HCT116 (cell line): ENCODE measurements around the gene PGM3. TPM values are rescaled to one million over a fixed set of nuclear protein-coding genes. Genes with fewer than 3 reads are reported as not detected.
A peak's percentile ranks its signal among the peaks of the same experiment; 100 is the strongest.
"Not testable (repeated sequence)": the region's sequence is repeated elsewhere in the genome, so short reads cannot be mapped to it uniquely, and the experiment has no call there.

ENCODE experiments used
- ATAC-seq: fragments of 200-7000 bp; cut with Tn5 transposase; 2 replicates; pipeline ENCODE4 v1.9.1; 2020; ENCODE audit warnings: mild to moderate bottlenecking, moderate library complexity
- BruUV-seq: library from RNA; stranded (reverse); fragments of 400-500 nt; replicated peaks from 2 replicates; lab custom pipeline; 2021; lab: Mats Ljungman, UMichigan
- CTCF ChIA-PET: fragments of 300-600 bp; sonication (Branson Sonifier 250); formaldehyde crosslinking; loops from one replicate; lab custom pipeline; 2021; ENCODE audit warnings: antibody characterized with exemption; lab: Charles Lee
- POLR2A ChIA-PET: fragments of 300-600, 350-600 bp; sonication (Branson Sonifier 250); formaldehyde crosslinking; loops from one replicate; lab custom pipeline; 2021; ENCODE audit warnings: antibody characterized with exemption; lab: Charles Lee
- RAD21 ChIA-PET, 2 experiments: fragments of 300-600 bp; sonication (Branson Sonifier 250); formaldehyde crosslinking; loops; one replicate each; lab custom pipeline; 2023; ENCODE audit warnings: low total read pairs in 2 of 2; ENCODE audit not compliant: uncharacterized antibody in 2 of 2, unreplicated experiment in 2 of 2, low non-redundant PET in 1 of 2; lab: Charles Lee
- DNase-seq: peaks from one replicate; pipeline ENCODE4 v3.0.0-alpha.2; 2010; ENCODE audit warnings: low read depth, low spot score
- H2AFZ ChIP-seq: fragments of 200-600 bp; shearing (Covaris generic), sonication (generic); 2 replicates; pipeline ENCODE4 v1.6.1; 2017; ENCODE audit warnings: low read depth, mixed run types, mixed read lengths, antibody characterized with exemption, low read length; ENCODE audit not compliant: poor library complexity, severe bottlenecking
- H3K27ac ChIP-seq: 2 replicates; pipeline ENCODE4 v1.5.1; 2012; ENCODE audit warnings: low read depth, low read length
- H3K27me3 ChIP-seq: fragments of 200-600 bp; sonication (generic); 2 replicates; pipeline ENCODE4 v1.6.1; 2016; ENCODE audit warnings: mixed run types, low read length, mixed read lengths; ENCODE audit not compliant: insufficient read depth
- H3K36me3 ChIP-seq, 2 experiments: fragments of 200-500 bp in 1 of 2; fragments of 200-600 bp in 1 of 2; sonication (Bioruptor generic) in 1 of 2; sonication (generic) in 1 of 2; 2 replicates each; pipeline versions ENCODE4 v1.5.1 to v1.6.1; 2014 to 2016; ENCODE audit warnings: low read length in 2 of 2, inconsistent platforms in 1 of 2, mixed read lengths in 1 of 2, mixed run types in 1 of 2; ENCODE audit not compliant: insufficient read depth in 2 of 2, control insufficient read depth in 1 of 2
- H3K4me1 ChIP-seq, 2 experiments: fragments of 200-600 bp in 1 of 2; sonication (generic) in 1 of 2; 2 replicates each; pipeline versions ENCODE4 v1.5.1 to v1.6.1; 2012 to 2017; ENCODE audit warnings: low read length in 2 of 2, inconsistent platforms in 1 of 2, mild to moderate bottlenecking in 1 of 2, mixed read lengths in 1 of 2, mixed run types in 1 of 2, moderate library complexity in 1 of 2; ENCODE audit not compliant: insufficient read depth in 2 of 2, control insufficient read depth in 1 of 2
- H3K4me2 ChIP-seq: fragments of 200-600 bp; sonication (generic); 2 replicates; pipeline ENCODE4 v1.6.1; 2017; ENCODE audit warnings: mixed run types, low read length, mixed read lengths
- H3K4me3 ChIP-seq, 2 experiments: fragments of 200-600 bp in 1 of 2; sonication (generic) in 1 of 2; replicated peaks in 1 of 2; 2 replicates each; pipeline ENCODE4 v1.5.1; 2011 to 2016; ENCODE audit warnings: low read length in 2 of 2, control low read depth in 1 of 2, low read depth in 1 of 2, mild to moderate bottlenecking in 1 of 2, mixed read lengths in 1 of 2, mixed run types in 1 of 2
- H3K79me2 ChIP-seq: fragments of 200-600 bp; sonication (generic); 2 replicates; pipeline ENCODE4 v1.6.1; 2017; ENCODE audit warnings: mild to moderate bottlenecking, mixed run types, low read length, moderate library complexity, mixed read lengths; ENCODE audit not compliant: insufficient read depth
- H3K9ac ChIP-seq: fragments of 200-600 bp; sonication (generic); 2 replicates; pipeline ENCODE4 v1.6.1; 2016; ENCODE audit warnings: low read length, mixed read lengths
- H3K9me2 ChIP-seq: fragments of 200-600 bp; sonication (generic), shearing (Covaris generic); 2 replicates; pipeline ENCODE4 v1.6.1; 2017; ENCODE audit warnings: mixed run types, mild to moderate bottlenecking, moderate library complexity; ENCODE audit not compliant: insufficient read depth
- H3K9me3 ChIP-seq, 2 experiments: fragments of 200-500 bp in 1 of 2; fragments of 200-600 bp in 1 of 2; sonication (Bioruptor generic) in 1 of 2; sonication (generic) in 1 of 2; 2 replicates each; pipeline ENCODE4 v1.6.1; 2014 to 2017; ENCODE audit warnings: low read length in 2 of 2, mixed read lengths in 2 of 2, inconsistent platforms in 1 of 2, low read depth in 1 of 2, mild to moderate bottlenecking in 1 of 2, mixed run types in 1 of 2, moderate library complexity in 1 of 2; ENCODE audit not compliant: control insufficient read depth in 1 of 2, insufficient read depth in 1 of 2
- H4K20me1 ChIP-seq: fragments of 200-600 bp; sonication (generic), shearing (Covaris generic); 2 replicates; pipeline ENCODE4 v1.6.1; 2017; ENCODE audit warnings: mixed run types, mild to moderate bottlenecking, moderate library complexity; ENCODE audit not compliant: insufficient read depth
- EGR1 ChIP-seq: IDR thresholded peaks from 2 replicates; pipeline ENCODE4 v1.6.1; 2012; ENCODE audit warnings: low read depth
- EZH2 ChIP-seq: fragments of 200-600 bp; sonication (generic); IDR thresholded peaks from 2 replicates; pipeline ENCODE4 v1.6.1; 2017; ENCODE audit warnings: antibody characterized with exemption, mixed run types
- POLR2A ChIP-seq: IDR thresholded peaks from 2 replicates; pipeline ENCODE4 v1.7.0; 2011; ENCODE audit warnings: borderline replicate concordance; ENCODE audit not compliant: insufficient read depth, insufficient read length; ENCODE audit errors: extremely low read depth
- RAD21 ChIP-seq: IDR thresholded peaks from 2 replicates; pipeline ENCODE4 v1.6.1; 2012; ENCODE audit warnings: low read depth, mild to moderate bottlenecking
- SP1 ChIP-seq: IDR thresholded peaks from 2 replicates; pipeline ENCODE4 v1.6.1; 2012; ENCODE audit warnings: low read depth
- SRF ChIP-seq: IDR thresholded peaks from 2 replicates; pipeline ENCODE4 v1.6.1; 2012; ENCODE audit warnings: low read depth
- YY1 ChIP-seq: IDR thresholded peaks from 2 replicates; pipeline ENCODE4 v1.6.1; 2011; ENCODE audit warnings: low read length, low read depth, moderate library complexity, mild to moderate bottlenecking; ENCODE audit not compliant: insufficient replicate concordance; ENCODE audit errors: extremely low read depth
- ZFX ChIP-seq: fragments of 450-650 bp; IDR thresholded peaks from 2 replicates; pipeline ENCODE4 v1.6.1; 2017
- intact Hi-C: fragments of 100-400 bp; cut with micrococcal nuclease; formaldehyde crosslinking; loops from 2 replicates; pipeline ENCODE4 v1.10.0; 2022
- total RNA-seq: library from RNA; stranded (reverse); gene quantifications from one replicate; pipeline ENCODE4 v1.2.1, GENCODE V29; 2021; ENCODE audit not compliant: unreplicated experiment
- TF ChIP-seq, protein P1 (sequence below): IDR thresholded peaks from 2 replicates; pipeline ENCODE4 v1.6.1; 2012
- TF ChIP-seq, protein P2 (sequence below): IDR thresholded peaks from 2 replicates; pipeline ENCODE4 v1.6.1; 2012

Gene PGM3
- total RNA-seq, 1 experiment from 2014 or later = 63.5 TPM

DNA sequence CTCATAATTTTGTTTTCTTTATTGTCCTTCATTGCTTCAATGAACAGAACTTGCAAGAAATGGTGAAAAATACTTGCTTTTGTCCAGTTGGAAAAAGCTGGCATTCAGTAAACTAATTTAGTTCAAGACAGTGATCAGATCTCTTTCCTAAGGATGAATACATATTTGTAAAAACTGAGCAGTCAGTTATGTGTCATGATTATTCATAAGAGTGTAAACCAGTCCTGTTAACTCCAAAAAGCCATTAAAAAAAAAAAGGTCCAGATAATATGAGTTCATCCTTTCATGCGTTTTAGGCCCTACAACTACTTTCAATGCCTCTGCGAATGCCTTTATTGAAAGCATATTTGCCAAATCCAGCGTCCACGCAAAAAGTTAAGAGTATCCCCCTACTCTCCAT is 609 bp downstream of the PGM3 start:
- H3K79me2 ChIP-seq = peaks cover 38% of the 10 kb centered on the region
- TF ChIP-seq SRF = no peak
- DNase-seq = no peak
- peaks cover 2 to 12% of the 10 kb centered on the region in 2 experiments; a peak in 3 of 4 replicates for H3K36me3 ChIP-seq
- peak overlapping the region; percentile 72; the same call in 1 of the 2 replicates for H3K27ac ChIP-seq
- H4K20me1 ChIP-seq = no peaks in the 10 kb centered on the region; the same call in 1 of the 2 replicates
- no peaks in the 10 kb centered on the region for H3K9me2 ChIP-seq
- H2AFZ ChIP-seq = no peak overlapping the region
- intact Hi-C loops = no loop called here
- CTCF ChIA-PET = no interaction called here
- H3K4me1 ChIP-seq = peaks cover 3 to 11% of the 10 kb centered on the region in 2 experiments; a peak in 3 of 4 replicates
- ATAC-seq = no peak
- peak overlapping the region; percentile 91 for H3K4me2 ChIP-seq
- H3K4me3 ChIP-seq = peak overlapping the region; percentile 79 to 84
- no TSS peak for BruUV-seq
- H3K27me3 ChIP-seq = no peaks in the 10 kb centered on the region
- H3K9me3 ChIP-seq = no peaks in the 10 kb centered on the region
- H3K9ac ChIP-seq = peak overlapping the region; percentile 77
- RAD21 ChIA-PET = no interaction called here
- POLR2A ChIA-PET = no interaction called here

DNA sequence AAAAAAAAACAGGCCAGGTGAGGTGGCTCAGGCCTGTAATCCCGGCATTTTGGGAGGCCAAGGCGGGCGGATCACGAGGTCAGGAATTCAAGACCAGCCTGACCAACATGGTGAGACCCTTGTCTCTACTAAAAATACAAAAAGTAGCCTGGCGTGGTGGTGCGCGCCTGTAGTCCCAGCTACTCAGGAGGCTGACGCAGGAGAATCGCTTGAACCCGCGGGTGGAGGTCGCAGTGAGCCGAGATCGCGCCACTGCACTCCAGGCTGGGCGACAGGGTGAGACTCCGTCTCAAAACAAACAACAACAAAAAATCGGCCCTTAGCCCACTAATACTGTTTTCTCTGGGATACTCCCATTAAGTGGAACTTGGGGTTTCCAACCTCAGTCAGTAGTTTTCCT is 1.1 kb downstream of the PGM3 start:
- peak overlapping the region; percentile 79 to 84 for H3K4me3 ChIP-seq
- DNase-seq, BruUV-seq, intact Hi-C loops, H3K9me2 ChIP-seq, H3K9me3 ChIP-seq, RAD21 ChIA-PET, H4K20me1 ChIP-seq, CTCF ChIA-PET, H2AFZ ChIP-seq, H3K27me3 ChIP-seq, H3K27ac ChIP-seq, POLR2A ChIA-PET, ATAC-seq: not testable (repeated sequence)
- peaks cover 3 to 11% of the 10 kb centered on the region in 2 experiments; a peak in 3 of 4 replicates for H3K4me1 ChIP-seq
- peaks cover 38% of the 10 kb centered on the region for H3K79me2 ChIP-seq
- peak overlapping the region; percentile 91 for H3K4me2 ChIP-seq
- H3K36me3 ChIP-seq = peaks cover 2 to 12% of the 10 kb centered on the region in 2 experiments; a peak in 3 of 4 replicates
- H3K9ac ChIP-seq = peak overlapping the region; percentile 77

DNA sequence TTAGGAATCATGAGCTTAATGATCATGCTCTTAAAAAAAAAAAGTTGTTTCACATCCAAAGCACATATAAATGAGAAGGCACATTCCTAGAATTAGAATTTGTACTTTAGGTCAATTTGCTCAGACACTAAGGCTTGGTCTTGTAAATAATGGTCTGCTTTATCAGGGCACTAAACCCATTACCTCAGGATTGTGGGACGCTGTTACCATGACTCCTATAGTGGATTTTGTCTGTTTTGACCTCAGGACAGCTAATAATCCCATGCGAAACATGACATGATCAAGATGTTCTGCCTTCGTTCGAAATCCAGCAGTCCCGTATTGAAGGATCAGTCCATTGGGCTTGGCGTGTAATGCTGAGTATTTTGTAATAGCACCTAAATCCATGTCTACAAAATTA is 2.4 kb downstream of the PGM3 start:
- POLR2A ChIA-PET = no interaction called here
- BruUV-seq = no TSS peak
- no peaks in the 10 kb centered on the region for H3K27me3 ChIP-seq
- H2AFZ ChIP-seq = no peak overlapping the region
- peaks cover 15 to 20% of the 10 kb centered on the region in 2 experiments for H3K36me3 ChIP-seq
- no peaks in the 10 kb centered on the region for H3K9me3 ChIP-seq
- ATAC-seq (no peak), DNase-seq (no peak)
- TF ChIP-seq EZH2 (no peak), RAD21 (no peak), ZFX (no peak), POLR2A (no peak), YY1 (no peak), SP1 (no peak), EGR1 (no peak)
- TF ChIP-seq, protein P1, sequence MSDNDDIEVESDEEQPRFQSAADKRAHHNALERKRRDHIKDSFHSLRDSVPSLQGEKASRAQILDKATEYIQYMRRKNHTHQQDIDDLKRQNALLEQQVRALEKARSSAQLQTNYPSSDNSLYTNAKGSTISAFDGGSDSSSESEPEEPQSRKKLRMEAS = no peak
- TF ChIP-seq, protein P2, sequence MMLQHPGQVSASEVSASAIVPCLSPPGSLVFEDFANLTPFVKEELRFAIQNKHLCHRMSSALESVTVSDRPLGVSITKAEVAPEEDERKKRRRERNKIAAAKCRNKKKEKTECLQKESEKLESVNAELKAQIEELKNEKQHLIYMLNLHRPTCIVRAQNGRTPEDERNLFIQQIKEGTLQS = no peak
- no peak overlapping the region for H3K27ac ChIP-seq
- RAD21 ChIA-PET = no interaction called here
- no peak overlapping the region for H3K9ac ChIP-seq
- no peaks in the 10 kb centered on the region for H3K9me2 ChIP-seq
- peaks cover 38% of the 10 kb centered on the region for H3K79me2 ChIP-seq
- intact Hi-C loops = no loop called here
- no peak overlapping the region for H3K4me2 ChIP-seq
- no peak overlapping the region for H3K4me3 ChIP-seq
- no peaks in the 10 kb centered on the region; the same call in 1 of the 2 replicates for H4K20me1 ChIP-seq
- CTCF ChIA-PET = interaction anchor here (0.9 to 1.0 kb wide), 2 partner anchors 123 to 125 kb away, joined by 3 to 5 read pairs; partner anchors contain the start of genes DOP1A and UBE3D
- peaks cover 3 to 11% of the 10 kb centered on the region in 2 experiments; a peak in 3 of 4 replicates for H3K4me1 ChIP-seq
